Keratinocyte (primary cell): Measurements from ENCODE around the gene RRAS. TPM values are rescaled to one million over a fixed set of nuclear protein-coding genes. Genes with fewer than 3 reads are reported as not detected.

Source experiments
- DNase-seq: peaks from one replicate; pipeline ENCODE4 v3.0.0-alpha.2; 2011; ENCODE audit warnings: low read depth, missing footprints, low spot score
- FAIRE-seq: peaks from 2 replicates; lab custom pipeline; 2011; peaks lifted over from hg19 to GRCh38; lab: Jason Lieb, UNC
- H2AFZ ChIP-seq: 2 replicates; pipeline ENCODE4 v1.6.0; 2012; ENCODE audit warnings: low read length, control low read depth, inconsistent platforms; ENCODE audit not compliant: control insufficient read depth
- H3K27ac ChIP-seq: 2 replicates; pipeline ENCODE4 v1.5.1; 2011; ENCODE audit warnings: low read length; ENCODE audit not compliant: control insufficient read depth, insufficient read depth
- H3K27me3 ChIP-seq: 3 replicates; pipeline ENCODE4 v1.6.0; 2011; ENCODE audit warnings: low read length; ENCODE audit not compliant: control insufficient read depth, insufficient read depth; ENCODE audit errors: extremely low read depth
- H3K36me3 ChIP-seq, 2 experiments: 2 replicates in 1 of 2; 3 replicates in 1 of 2; pipeline ENCODE4 v1.5.1; 2011; ENCODE audit warnings: low read length in 2 of 2, mild to moderate bottlenecking in 1 of 2; ENCODE audit not compliant: control insufficient read depth in 2 of 2, insufficient read depth in 2 of 2; ENCODE audit errors: extremely low read depth in 1 of 2
- H3K4me1 ChIP-seq: 3 replicates; pipeline ENCODE4 v1.5.1; 2011; ENCODE audit warnings: low read length; ENCODE audit not compliant: control insufficient read depth, insufficient read depth; ENCODE audit errors: extremely low read depth
- H3K4me2 ChIP-seq: 3 replicates; pipeline ENCODE4 v1.6.0; 2011; ENCODE audit warnings: low read depth, low read length; ENCODE audit not compliant: control insufficient read depth, insufficient read depth; ENCODE audit errors: extremely low read depth
- H3K4me3 ChIP-seq, 3 experiments: fragments of 200-600 bp in 1 of 3; sonication (generic) in 1 of 3; 2 replicates in 2 of 3; 3 replicates in 1 of 3; pipeline ENCODE4 v1.5.1; 2011 to 2016; ENCODE audit warnings: low read length in 3 of 3, mild to moderate bottlenecking in 3 of 3, control low read depth in 2 of 3, inconsistent platforms in 1 of 3, low read depth in 1 of 3, mixed read lengths in 1 of 3, mixed run types in 1 of 3, moderate library complexity in 1 of 3; ENCODE audit not compliant: control insufficient read depth in 2 of 3, insufficient read depth in 2 of 3; ENCODE audit errors: extremely low read depth in 1 of 3
- H3K79me2 ChIP-seq: 2 replicates; pipeline ENCODE4 v1.6.0; 2012; ENCODE audit warnings: low read length; ENCODE audit not compliant: control insufficient read depth, insufficient read depth
- H3K9ac ChIP-seq: 3 replicates; pipeline ENCODE4 v1.6.0; 2011; ENCODE audit warnings: low read length; ENCODE audit not compliant: control insufficient read depth, insufficient read depth; ENCODE audit errors: extremely low read depth
- H3K9me1 ChIP-seq: 3 replicates; pipeline ENCODE4 v1.6.0; 2011; ENCODE audit warnings: low read length; ENCODE audit not compliant: control insufficient read depth, insufficient read depth; ENCODE audit errors: extremely low read depth
- H3K9me3 ChIP-seq: 2 replicates; pipeline ENCODE4 v1.5.1; 2012; ENCODE audit warnings: low read depth, low read length; ENCODE audit not compliant: control insufficient read depth
- H4K20me1 ChIP-seq: 3 replicates; pipeline ENCODE4 v1.6.0; 2011; ENCODE audit warnings: low read length; ENCODE audit not compliant: control insufficient read depth, insufficient read depth; ENCODE audit errors: extremely low read depth
- CTCF ChIP-seq, 3 experiments: IDR thresholded peaks in 1 of 3; conservative IDR thresholded peaks in 1 of 3; optimal IDR thresholded peaks in 1 of 3; 2 replicates in 2 of 3; 3 replicates in 1 of 3; pipeline versions ENCODE3 to v1.5.1; 2011; ENCODE audit warnings: low read length in 3 of 3, mild to moderate bottlenecking in 3 of 3, moderate library complexity in 2 of 3, control low read depth in 1 of 3, inconsistent platforms in 1 of 3; ENCODE audit not compliant: insufficient read depth in 2 of 3; ENCODE audit errors: extremely low read depth in 1 of 3
- EZH2 ChIP-seq: IDR thresholded peaks from one replicate; pipeline ENCODE4 v1.6.1; 2012; ENCODE audit warnings: inconsistent platforms, mild to moderate bottlenecking, low read length, moderate library complexity
- dilution Hi-C: fragments of 300-500 bp; cut with MboI; formaldehyde crosslinking; loops from one replicate; pipeline ENCODE4 v1.7.0; 2020; ENCODE audit warnings: low sequenced_read_pairs; ENCODE audit not compliant: extremely low pct_ligation_motif_present
- polyA plus RNA-seq, 5 experiments: library from polyadenylated mRNA; depleted of rRNA in 3 of 5; stranded (reverse) in 3 of 5; stranded (forward) in 1 of 5; unstranded in 1 of 5; fragments of >200 nt; gene quantifications; 1 replicate in 1 of 5; 2 replicates in 3 of 5; 3 replicates in 1 of 5; pipeline versions ENCODE4 v1.2.1 to v1.2.3, GENCODE V29; 2011 to 2012; ENCODE audit warnings: missing spikeins in 2 of 5, low read depth in 1 of 5, low replicate concordance in 1 of 5

RRAS gene
- polyA plus RNA-seq, 1 donor (not counting 4 experiments of a cell fraction or from before 2014, with no cell fraction given) = 98.1 TPM

DNA sequence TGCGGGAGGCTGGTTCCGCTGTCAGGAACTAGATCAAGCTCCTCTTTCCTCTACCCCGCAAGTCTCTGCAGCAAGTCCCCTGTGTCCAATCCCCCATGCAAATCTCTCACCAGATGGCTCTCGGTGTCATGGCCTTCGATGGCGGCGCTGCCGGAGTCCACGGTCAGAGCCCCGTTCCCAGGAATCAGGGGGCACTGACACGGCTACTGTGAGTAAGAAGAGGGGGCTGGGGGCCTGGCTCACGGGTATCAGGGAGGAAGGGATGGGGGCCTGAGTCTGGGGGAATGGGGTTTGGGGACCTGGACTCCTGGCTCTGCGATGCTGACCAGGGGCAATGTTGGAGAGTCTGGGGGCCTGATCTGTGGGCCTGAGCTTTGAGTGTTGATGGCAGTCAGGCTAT, 6.1 kb upstream of the RRAS start:
- peaks cover 6% of the 10 kb centered on the region for H4K20me1 ChIP-seq
- H3K4me2 ChIP-seq = no peak overlapping the region
- no peaks in the 10 kb centered on the region for H3K9me1 ChIP-seq
- no peak overlapping the region for H3K27ac ChIP-seq
- peaks cover 15% of the 10 kb centered on the region for H3K4me1 ChIP-seq
- FAIRE-seq (no peak), DNase-seq (no peak)
- no peak for TF ChIP-seq EZH2
- no peak for TF ChIP-seq CTCF (optimal IDR thresholded peaks at IDR 0.05 in 1 of 3, IDR thresholded peaks at IDR 0.05 in 1 of 3, conservative IDR thresholded peaks at IDR 0.05 in 1 of 3; ENCODE audit: extremely low read depth in 1 of 3, insufficient read depth in 2 of 3, low read length in 3 of 3)
- dilution Hi-C loops = no loop called here
- H3K9ac ChIP-seq = no peak overlapping the region
- no peaks in the 10 kb centered on the region for H3K9me3 ChIP-seq
- H3K27me3 ChIP-seq = no peaks in the 10 kb centered on the region
- H3K4me3 ChIP-seq = no peak overlapping the region
- no peak overlapping the region for H2AFZ ChIP-seq
- H3K36me3 ChIP-seq = peaks cover 27 to 28% of the 10 kb centered on the region in 2 experiments
- H3K79me2 ChIP-seq = peaks cover 73% of the 10 kb centered on the region

GRCh38 chr19:49645592-49645991, 5.6 kb upstream of the RRAS start:
- peaks cover 17% of the 10 kb centered on the region for H3K4me1 ChIP-seq
- no peaks in the 10 kb centered on the region for H3K9me1 ChIP-seq
- peaks cover 27 to 28% of the 10 kb centered on the region in 2 experiments for H3K36me3 ChIP-seq

More at GRCh38 chr19:49645592-49645991, 5.6 kb upstream of the RRAS start:
- Histone ChIP-seq H3K79me2 (peaks cover 72% of the 10 kb centered on the region), H2AFZ (no peak overlapping the region), H3K27ac (no peak overlapping the region), H3K4me2 (no peak overlapping the region), H3K27me3 (no peaks in the 10 kb centered on the region), H3K9ac (no peak overlapping the region), H3K4me3 (no peak overlapping the region), H4K20me1 (peaks cover 6% of the 10 kb centered on the region), H3K9me3 (no peaks in the 10 kb centered on the region)
- no peak for TF ChIP-seq EZH2
- no peak for TF ChIP-seq CTCF (optimal IDR thresholded peaks at IDR 0.05 in 1 of 3, IDR thresholded peaks at IDR 0.05 in 1 of 3, conservative IDR thresholded peaks at IDR 0.05 in 1 of 3; ENCODE audit: extremely low read depth in 1 of 3, insufficient read depth in 2 of 3, low read length in 3 of 3)
- no peak for DNase-seq
- FAIRE-seq = no peak
- dilution Hi-C loops = no loop called here
